Liver (tissue), 9 donors: ENCODE data around the gene HTR3C. TPM values are rescaled to one million over a fixed set of nuclear protein-coding genes. Genes with fewer than 3 reads are reported as not detected.

ENCODE experiments used
- DNase-seq: peaks from one replicate; pipeline ENCODE4 v3.0.0-alpha.2; 2017; ENCODE audit warnings: low spot score
- H3K27ac ChIP-seq, 2 donors: one replicate each; pipeline ENCODE4 v1.7.0; 2013; ENCODE audit warnings: inconsistent platforms in 2 of 2, low read length in 2 of 2, control low read depth in 1 of 2, low read depth in 1 of 2, mild to moderate bottlenecking in 1 of 2
- H3K27me3 ChIP-seq, 4 donors: one replicate each; pipeline versions ENCODE4 v1.6.1 to v1.7.0; 2013; ENCODE audit warnings: low read length in 3 of 4, inconsistent platforms in 1 of 4, mild to moderate bottlenecking in 1 of 4, moderate library complexity in 1 of 4; ENCODE audit not compliant: control insufficient read depth in 4 of 4, insufficient read depth in 4 of 4
- H3K36me3 ChIP-seq, 4 donors: one replicate each; pipeline versions ENCODE4 v1.6.1 to v1.7.0; 2013; ENCODE audit warnings: low read length in 3 of 4, mild to moderate bottlenecking in 3 of 4, low read depth in 1 of 4, moderate library complexity in 1 of 4; ENCODE audit not compliant: control insufficient read depth in 4 of 4, insufficient read depth in 3 of 4
- H3K4me1 ChIP-seq, 4 donors: one replicate each; pipeline versions ENCODE4 v1.6.1 to v1.7.0; 2013; ENCODE audit warnings: low read length in 3 of 4, mild to moderate bottlenecking in 3 of 4, moderate library complexity in 1 of 4; ENCODE audit not compliant: control insufficient read depth in 4 of 4, insufficient read depth in 4 of 4
- H3K4me3 ChIP-seq, 3 donors: one replicate each; pipeline versions ENCODE4 v1.6.1 to v1.7.0; 2013; ENCODE audit warnings: low read length in 3 of 3, control low read depth in 1 of 3, low read depth in 1 of 3, mild to moderate bottlenecking in 1 of 3
- H3K9ac ChIP-seq, 2 donors: one replicate each; pipeline ENCODE4 v1.7.0; 2013; ENCODE audit warnings: low read length in 2 of 2, mild to moderate bottlenecking in 2 of 2, moderate library complexity in 2 of 2, control low read depth in 1 of 2, low read depth in 1 of 2
- H3K9me3 ChIP-seq, 4 donors: one replicate each; pipeline versions ENCODE4 v1.6.1 to v1.7.0; 2013; ENCODE audit warnings: low read length in 3 of 4; ENCODE audit not compliant: control insufficient read depth in 4 of 4
- FOXA1 ChIP-seq: IDR thresholded peaks from 2 replicates; pipeline ENCODE4 v1.6.1; 2016; ENCODE audit warnings: antibody characterized with exemption
- GABPA ChIP-seq, 2 donors: IDR thresholded peaks in 1 of 2; conservative IDR thresholded peaks in 1 of 2; 2 replicates each; pipeline ENCODE4 v1.6.1; 2016; ENCODE audit warnings: antibody characterized with exemption in 2 of 2, mild to moderate bottlenecking in 1 of 2, moderate library complexity in 1 of 2
- HNF4A ChIP-seq, 2 donors: conservative IDR thresholded peaks; 2 replicates each; pipeline ENCODE4 v1.6.1; 2016; ENCODE audit warnings: antibody characterized with exemption in 2 of 2, mild to moderate bottlenecking in 2 of 2
- HNF4G ChIP-seq: IDR thresholded peaks from 2 replicates; pipeline ENCODE4 v1.6.1; 2016; ENCODE audit warnings: antibody characterized with exemption
- JUND ChIP-seq, 2 donors: IDR thresholded peaks; 2 replicates each; pipeline ENCODE4 v1.6.1; 2016; ENCODE audit warnings: antibody characterized with exemption in 2 of 2
- NR2F2 ChIP-seq: IDR thresholded peaks from 2 replicates; pipeline ENCODE4 v1.6.1; 2016; ENCODE audit warnings: antibody characterized with exemption
- RAD21 ChIP-seq, 2 donors: IDR thresholded peaks; 2 replicates each; pipeline ENCODE4 v1.6.1; 2016; ENCODE audit warnings: antibody characterized with exemption in 2 of 2, mild to moderate bottlenecking in 2 of 2
- SP1 ChIP-seq: IDR thresholded peaks from 2 replicates; pipeline ENCODE4 v1.6.1; 2018; ENCODE audit warnings: antibody characterized with exemption, mild to moderate bottlenecking
- TAF1 ChIP-seq: conservative IDR thresholded peaks from 2 replicates; pipeline ENCODE4 v1.6.1; 2016; ENCODE audit warnings: antibody characterized with exemption, mild to moderate bottlenecking
- YY1 ChIP-seq: IDR thresholded peaks from 2 replicates; pipeline ENCODE4 v1.6.1; 2016; ENCODE audit warnings: antibody characterized with exemption, mild to moderate bottlenecking
- WGBS: extraction: QIAGEN DNeasy Blood & Tissue Kit; methylation state at CpG from one replicate; pipeline ENCODE4 v1.1.7; 2013; 5-methylcytosine and 5-hydroxymethylcytosine counted together
- polyA plus RNA-seq, 2 donors: library from polyadenylated mRNA; stranded (reverse) in 1 of 2; unstranded in 1 of 2; fragments of 200-250 nt in 1 of 2; fragments of >200 nt in 1 of 2; fragmentation: Nextera tagmentation in 1 of 2; extraction: Ambion mirVana in 1 of 2; gene quantifications; one replicate each; pipeline versions ENCODE4 v1.2.1 to v1.2.3, GENCODE V29; 2013 to 2015
- total RNA-seq, 2 donors: library from RNA; depleted of rRNA; stranded (reverse); fragments of >200 nt; gene quantifications; one replicate each; pipeline ENCODE4 v1.2.3, GENCODE V29; 2014
- TF ChIP-seq, protein P1 (sequence below): IDR thresholded peaks from 2 replicates; pipeline ENCODE4 v1.6.1; 2016; ENCODE audit warnings: antibody characterized with exemption
- TF ChIP-seq, protein P2 (sequence below): fragments of 150-350 bp; IDR thresholded peaks from 2 replicates; pipeline ENCODE4 v1.5.1; 2017; ENCODE audit warnings: improper control_type of control experiment, low read depth, low read length; ENCODE audit not compliant: missing input control
- TF ChIP-seq, protein P3 (sequence below): IDR thresholded peaks from 2 replicates; pipeline ENCODE4 v1.6.1; 2016; ENCODE audit warnings: antibody characterized with exemption, mild to moderate bottlenecking
- donor health status: healthy.
- donor health status: healthy.
- donor health status: healthy.
- donor health status: healthy.
- donor health status: healthy.

Gene HTR3C, protein sequence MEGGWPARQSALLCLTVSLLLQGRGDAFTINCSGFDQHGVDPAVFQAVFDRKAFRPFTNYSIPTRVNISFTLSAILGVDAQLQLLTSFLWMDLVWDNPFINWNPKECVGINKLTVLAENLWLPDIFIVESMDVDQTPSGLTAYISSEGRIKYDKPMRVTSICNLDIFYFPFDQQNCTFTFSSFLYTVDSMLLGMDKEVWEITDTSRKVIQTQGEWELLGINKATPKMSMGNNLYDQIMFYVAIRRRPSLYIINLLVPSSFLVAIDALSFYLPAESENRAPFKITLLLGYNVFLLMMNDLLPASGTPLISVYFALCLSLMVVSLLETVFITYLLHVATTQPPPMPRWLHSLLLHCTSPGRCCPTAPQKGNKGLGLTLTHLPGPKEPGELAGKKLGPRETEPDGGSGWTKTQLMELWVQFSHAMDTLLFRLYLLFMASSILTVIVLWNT
- total RNA-seq (not detected), polyA plus RNA-seq (not detected)

DNA sequence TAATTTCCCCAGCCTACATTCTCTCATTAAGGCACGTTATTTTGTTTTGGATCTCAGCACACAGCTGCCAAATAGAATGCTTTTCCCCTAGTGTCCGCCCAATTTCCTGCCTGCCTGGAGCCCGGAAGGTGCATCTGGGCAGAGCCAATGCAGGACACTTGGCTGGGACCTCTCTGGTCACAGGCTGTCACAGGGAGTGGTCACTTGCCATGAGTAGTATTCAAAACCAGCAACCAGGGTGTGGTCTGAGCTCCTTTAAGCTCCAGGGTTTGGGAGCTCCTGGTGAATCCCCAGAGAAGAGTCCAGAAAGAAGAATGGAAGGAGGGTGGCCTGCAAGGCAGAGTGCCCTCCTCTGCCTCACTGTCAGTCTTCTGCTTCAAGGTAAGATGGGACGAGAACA lies at the start of gene HTR3C:
HTR3C (plus strand) TSS at position 281 of the 400 bp plus-strand sequence; CDS start at position 315, 34 bp downstream.
- H3K36me3 ChIP-seq, result no peaks in the 10 kb centered on the region
- no peak for TF ChIP-seq FOXA1
- no peak for TF ChIP-seq YY1
- no peak for TF ChIP-seq GABPA (IDR thresholded peaks at IDR 0.05 in 1 of 2, conservative IDR thresholded peaks at IDR 0.05 in 1 of 2)
- TF ChIP-seq, protein P1, sequence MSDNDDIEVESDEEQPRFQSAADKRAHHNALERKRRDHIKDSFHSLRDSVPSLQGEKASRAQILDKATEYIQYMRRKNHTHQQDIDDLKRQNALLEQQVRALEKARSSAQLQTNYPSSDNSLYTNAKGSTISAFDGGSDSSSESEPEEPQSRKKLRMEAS, result no peak
- TF ChIP-seq, protein P2, sequence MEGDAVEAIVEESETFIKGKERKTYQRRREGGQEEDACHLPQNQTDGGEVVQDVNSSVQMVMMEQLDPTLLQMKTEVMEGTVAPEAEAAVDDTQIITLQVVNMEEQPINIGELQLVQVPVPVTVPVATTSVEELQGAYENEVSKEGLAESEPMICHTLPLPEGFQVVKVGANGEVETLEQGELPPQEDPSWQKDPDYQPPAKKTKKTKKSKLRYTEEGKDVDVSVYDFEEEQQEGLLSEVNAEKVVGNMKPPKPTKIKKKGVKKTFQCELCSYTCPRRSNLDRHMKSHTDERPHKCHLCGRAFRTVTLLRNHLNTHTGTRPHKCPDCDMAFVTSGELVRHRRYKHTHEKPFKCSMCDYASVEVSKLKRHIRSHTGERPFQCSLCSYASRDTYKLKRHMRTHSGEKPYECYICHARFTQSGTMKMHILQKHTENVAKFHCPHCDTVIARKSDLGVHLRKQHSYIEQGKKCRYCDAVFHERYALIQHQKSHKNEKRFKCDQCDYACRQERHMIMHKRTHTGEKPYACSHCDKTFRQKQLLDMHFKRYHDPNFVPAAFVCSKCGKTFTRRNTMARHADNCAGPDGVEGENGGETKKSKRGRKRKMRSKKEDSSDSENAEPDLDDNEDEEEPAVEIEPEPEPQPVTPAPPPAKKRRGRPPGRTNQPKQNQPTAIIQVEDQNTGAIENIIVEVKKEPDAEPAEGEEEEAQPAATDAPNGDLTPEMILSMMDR, result no peak
- TF ChIP-seq, protein P3, sequence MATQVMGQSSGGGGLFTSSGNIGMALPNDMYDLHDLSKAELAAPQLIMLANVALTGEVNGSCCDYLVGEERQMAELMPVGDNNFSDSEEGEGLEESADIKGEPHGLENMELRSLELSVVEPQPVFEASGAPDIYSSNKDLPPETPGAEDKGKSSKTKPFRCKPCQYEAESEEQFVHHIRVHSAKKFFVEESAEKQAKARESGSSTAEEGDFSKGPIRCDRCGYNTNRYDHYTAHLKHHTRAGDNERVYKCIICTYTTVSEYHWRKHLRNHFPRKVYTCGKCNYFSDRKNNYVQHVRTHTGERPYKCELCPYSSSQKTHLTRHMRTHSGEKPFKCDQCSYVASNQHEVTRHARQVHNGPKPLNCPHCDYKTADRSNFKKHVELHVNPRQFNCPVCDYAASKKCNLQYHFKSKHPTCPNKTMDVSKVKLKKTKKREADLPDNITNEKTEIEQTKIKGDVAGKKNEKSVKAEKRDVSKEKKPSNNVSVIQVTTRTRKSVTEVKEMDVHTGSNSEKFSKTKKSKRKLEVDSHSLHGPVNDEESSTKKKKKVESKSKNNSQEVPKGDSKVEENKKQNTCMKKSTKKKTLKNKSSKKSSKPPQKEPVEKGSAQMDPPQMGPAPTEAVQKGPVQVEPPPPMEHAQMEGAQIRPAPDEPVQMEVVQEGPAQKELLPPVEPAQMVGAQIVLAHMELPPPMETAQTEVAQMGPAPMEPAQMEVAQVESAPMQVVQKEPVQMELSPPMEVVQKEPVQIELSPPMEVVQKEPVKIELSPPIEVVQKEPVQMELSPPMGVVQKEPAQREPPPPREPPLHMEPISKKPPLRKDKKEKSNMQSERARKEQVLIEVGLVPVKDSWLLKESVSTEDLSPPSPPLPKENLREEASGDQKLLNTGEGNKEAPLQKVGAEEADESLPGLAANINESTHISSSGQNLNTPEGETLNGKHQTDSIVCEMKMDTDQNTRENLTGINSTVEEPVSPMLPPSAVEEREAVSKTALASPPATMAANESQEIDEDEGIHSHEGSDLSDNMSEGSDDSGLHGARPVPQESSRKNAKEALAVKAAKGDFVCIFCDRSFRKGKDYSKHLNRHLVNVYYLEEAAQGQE, result no peak
- TF ChIP-seq SP1, result no peak
- TF ChIP-seq RAD21 (IDR thresholded peaks at IDR 0.05), result no peak
- TF ChIP-seq JUND (IDR thresholded peaks at IDR 0.05), result no peak
- no peak for TF ChIP-seq TAF1
- H3K4me3 ChIP-seq, result no peak within 1 kb of the TSS
- H3K4me1 ChIP-seq, result no peaks in the 10 kb centered on the region
- no peak within 1 kb of the TSS for H3K9ac ChIP-seq
- H3K27me3 ChIP-seq, result no peaks in the 10 kb centered on the region
- no peak within 1 kb of the TSS for H3K27ac ChIP-seq
- 67% methylated on average over 4 of the region's 4 CpGs for WGBS
- no peaks in the 10 kb centered on the region for H3K9me3 ChIP-seq
- DNase-seq, result no peak

DNA sequence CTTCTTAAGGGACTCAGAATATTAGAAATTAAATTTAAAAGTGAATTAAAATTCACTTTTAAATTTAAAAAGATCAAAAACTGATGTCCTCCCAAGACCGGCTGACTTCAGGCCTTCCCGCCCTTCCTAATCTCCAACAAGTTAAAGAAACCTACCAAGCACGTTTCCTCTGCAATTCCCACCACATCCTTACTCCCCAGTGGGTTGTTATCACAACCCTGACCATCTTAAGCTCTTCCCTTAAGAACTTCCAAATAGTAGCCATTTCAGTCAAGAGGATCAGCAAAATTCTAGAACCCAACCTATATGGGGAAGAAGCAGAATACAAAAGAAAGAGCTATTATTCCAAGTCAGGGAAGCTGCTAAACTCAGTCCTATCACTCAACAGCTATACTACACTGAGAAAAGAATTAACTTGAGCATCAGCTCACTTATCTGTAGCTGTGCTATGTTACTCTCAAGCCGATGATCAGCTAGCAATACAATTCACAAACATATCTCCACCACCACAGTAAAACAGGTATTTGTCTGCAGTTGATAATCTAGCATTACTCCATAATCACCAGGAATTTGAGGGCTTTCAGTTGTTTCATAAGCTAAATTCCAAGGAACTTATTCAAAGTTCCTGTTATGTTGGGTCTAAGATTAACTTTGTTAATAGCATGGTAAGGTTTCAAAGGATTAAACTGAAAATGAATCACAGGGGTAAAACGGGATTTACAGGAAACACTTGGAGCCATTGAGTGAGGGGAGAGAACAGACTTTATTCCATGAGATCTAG lies 49.5 kb upstream of the HTR3C start:
- no peak for DNase-seq
- no peaks in the 10 kb centered on the region for H3K4me1 ChIP-seq
- WGBS, result 95% methylated on average over 5 of the region's 5 CpGs
- TF ChIP-seq NR2F2, result no peak
- TF ChIP-seq, protein P3, result no peak
- no peak for TF ChIP-seq SP1
- no peak for TF ChIP-seq YY1
- no peak for TF ChIP-seq FOXA1
- TF ChIP-seq RAD21 (IDR thresholded peaks at IDR 0.05), result no peak
- TF ChIP-seq GABPA (IDR thresholded peaks at IDR 0.05 in 1 of 2, conservative IDR thresholded peaks at IDR 0.05 in 1 of 2), result no peak
- TF ChIP-seq HNF4A (conservative IDR thresholded peaks at IDR 0.05), result no peak
- no peak for TF ChIP-seq HNF4G
- no peak for TF ChIP-seq TAF1
- H3K4me3 ChIP-seq, result no peak overlapping the region
- H3K9ac ChIP-seq, result no peak overlapping the region
- H3K27me3 ChIP-seq, result no peaks in the 10 kb centered on the region
- peaks cover 0 to 2% (median 0%) of the 10 kb centered on the region in 4 donors for H3K36me3 ChIP-seq
- H3K27ac ChIP-seq, result no peak overlapping the region
- H3K9me3 ChIP-seq, result no peaks in the 10 kb centered on the region
